WERI-Rb-1 (cell line): ENCODE data around the gene PRRG3.

Experiments
- DNase-seq: peaks from one replicate; pipeline ENCODE4 v3.0.0-alpha.2; 2020
- H3K27ac ChIP-seq: fragments of 250-450 bp; sonication (Bioruptor Pico); 2 replicates; pipeline ENCODE4 v1.5.1; 2020; ENCODE audit warnings: mild to moderate bottlenecking, moderate library complexity
- H3K27me3 ChIP-seq: fragments of 250-450 bp; sonication (Bioruptor Pico); 2 replicates; pipeline ENCODE4 v1.5.1; 2021; ENCODE audit warnings: mild to moderate bottlenecking, low read depth, moderate library complexity; ENCODE audit not compliant: insufficient read depth, severe bottlenecking
- H3K36me3 ChIP-seq: fragments of 250-450 bp; sonication (Bioruptor Pico); 2 replicates; pipeline ENCODE4 v1.5.1; 2020; ENCODE audit warnings: mild to moderate bottlenecking, moderate library complexity
- H3K4me3 ChIP-seq: 2 replicates; pipeline ENCODE4 v1.5.1; 2011; ENCODE audit warnings: low read depth, mild to moderate bottlenecking, control low read depth, low read length
- H3K9me3 ChIP-seq: fragments of 250-450 bp; sonication (Bioruptor Pico); 2 replicates; pipeline ENCODE4 v1.5.1; 2021; ENCODE audit warnings: mild to moderate bottlenecking, moderate library complexity; ENCODE audit not compliant: severe bottlenecking
- TF ChIP-seq, protein P1 (sequence below): IDR thresholded peaks from 2 replicates; pipeline ENCODE4 v1.5.1; 2011; ENCODE audit warnings: low read depth, mild to moderate bottlenecking, control low read depth, inconsistent platforms, low read length

The PRRG3 gene

DNA sequence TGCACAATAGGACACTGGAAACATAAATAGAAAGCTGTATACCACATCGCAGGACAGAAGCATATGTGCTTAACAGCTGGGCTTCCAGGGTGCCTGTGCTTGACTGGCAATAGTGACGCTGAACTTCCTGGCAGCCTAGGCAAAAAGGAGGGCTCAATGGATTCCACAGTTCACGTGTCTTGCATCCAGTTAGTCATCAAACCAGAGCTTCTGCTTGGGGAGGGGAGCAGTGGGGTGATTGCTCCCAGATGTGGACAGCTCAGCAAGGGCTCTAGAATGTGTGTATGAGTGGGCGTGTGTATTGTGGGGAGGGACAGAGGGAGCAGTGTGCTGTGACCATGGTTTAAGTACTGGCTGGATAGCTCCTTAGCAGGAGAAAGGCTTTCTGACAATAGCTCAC, 2.3 kb downstream of the PRRG3 start:
- Histone ChIP-seq H3K36me3 (no peaks in the 10 kb centered on the region), H3K27me3 (peaks cover 43% of the 10 kb centered on the region), H3K27ac (no peak overlapping the region), H3K9me3 (peaks cover 3% of the 10 kb centered on the region), H3K4me3 (no peak overlapping the region)
- no peak for DNase-seq
- TF ChIP-seq, protein P1, sequence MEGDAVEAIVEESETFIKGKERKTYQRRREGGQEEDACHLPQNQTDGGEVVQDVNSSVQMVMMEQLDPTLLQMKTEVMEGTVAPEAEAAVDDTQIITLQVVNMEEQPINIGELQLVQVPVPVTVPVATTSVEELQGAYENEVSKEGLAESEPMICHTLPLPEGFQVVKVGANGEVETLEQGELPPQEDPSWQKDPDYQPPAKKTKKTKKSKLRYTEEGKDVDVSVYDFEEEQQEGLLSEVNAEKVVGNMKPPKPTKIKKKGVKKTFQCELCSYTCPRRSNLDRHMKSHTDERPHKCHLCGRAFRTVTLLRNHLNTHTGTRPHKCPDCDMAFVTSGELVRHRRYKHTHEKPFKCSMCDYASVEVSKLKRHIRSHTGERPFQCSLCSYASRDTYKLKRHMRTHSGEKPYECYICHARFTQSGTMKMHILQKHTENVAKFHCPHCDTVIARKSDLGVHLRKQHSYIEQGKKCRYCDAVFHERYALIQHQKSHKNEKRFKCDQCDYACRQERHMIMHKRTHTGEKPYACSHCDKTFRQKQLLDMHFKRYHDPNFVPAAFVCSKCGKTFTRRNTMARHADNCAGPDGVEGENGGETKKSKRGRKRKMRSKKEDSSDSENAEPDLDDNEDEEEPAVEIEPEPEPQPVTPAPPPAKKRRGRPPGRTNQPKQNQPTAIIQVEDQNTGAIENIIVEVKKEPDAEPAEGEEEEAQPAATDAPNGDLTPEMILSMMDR = no peak

DNA sequence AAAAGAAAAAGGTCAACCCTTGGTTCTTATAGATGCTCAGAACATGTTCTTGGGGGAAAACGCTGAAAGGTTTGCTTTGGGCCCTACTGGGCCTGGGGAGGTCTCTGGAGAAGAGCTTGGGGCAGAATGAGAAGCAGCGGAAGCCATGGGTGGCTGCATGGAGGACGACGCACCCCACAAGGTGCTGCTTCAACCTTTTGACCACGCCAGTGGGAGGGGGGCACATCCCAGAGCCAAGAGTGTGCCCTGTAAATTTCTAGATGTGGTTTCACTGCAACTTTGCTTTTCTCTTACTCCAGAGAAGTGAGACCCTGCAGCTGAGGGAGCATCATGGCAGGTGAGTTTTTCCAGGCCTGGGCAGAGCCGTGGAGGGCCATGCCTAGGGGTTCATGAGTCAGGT, 3.2 kb downstream of the PRRG3 start:
- H3K36me3 ChIP-seq = no peaks in the 10 kb centered on the region
- H3K9me3 ChIP-seq = peaks cover 3% of the 10 kb centered on the region
- TF ChIP-seq, protein P1 = no peak
- DNase-seq = no peak
- peaks cover 37% of the 10 kb centered on the region for H3K27me3 ChIP-seq
- no peak overlapping the region for H3K4me3 ChIP-seq
- H3K27ac ChIP-seq = no peak overlapping the region

DNA sequence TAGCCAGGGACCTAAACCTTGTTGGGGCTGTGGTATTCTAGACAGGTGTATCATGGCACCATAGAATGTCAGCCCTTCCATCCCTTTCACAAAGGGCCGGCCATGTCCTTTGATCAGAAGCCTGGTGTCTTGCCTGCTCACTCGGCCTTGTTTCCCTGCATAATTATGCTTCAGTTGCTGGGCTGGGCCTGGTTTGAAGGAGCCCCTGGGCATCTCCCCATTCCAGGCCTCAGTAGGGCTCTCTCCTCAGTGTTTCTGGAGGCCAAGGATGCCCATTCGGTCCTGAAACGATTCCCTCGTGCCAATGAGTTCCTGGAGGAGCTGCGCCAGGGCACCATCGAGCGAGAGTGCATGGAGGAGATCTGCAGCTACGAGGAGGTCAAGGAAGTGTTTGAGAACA, 4.5 kb downstream of the PRRG3 start:
- no peak overlapping the region for H3K27ac ChIP-seq
- H3K4me3 ChIP-seq = no peak overlapping the region
- H3K9me3 ChIP-seq = no peaks in the 10 kb centered on the region
- no peak for DNase-seq
- H3K36me3 ChIP-seq = no peaks in the 10 kb centered on the region
- peaks cover 30% of the 10 kb centered on the region for H3K27me3 ChIP-seq
- TF ChIP-seq, protein P1 = no peak

DNA sequence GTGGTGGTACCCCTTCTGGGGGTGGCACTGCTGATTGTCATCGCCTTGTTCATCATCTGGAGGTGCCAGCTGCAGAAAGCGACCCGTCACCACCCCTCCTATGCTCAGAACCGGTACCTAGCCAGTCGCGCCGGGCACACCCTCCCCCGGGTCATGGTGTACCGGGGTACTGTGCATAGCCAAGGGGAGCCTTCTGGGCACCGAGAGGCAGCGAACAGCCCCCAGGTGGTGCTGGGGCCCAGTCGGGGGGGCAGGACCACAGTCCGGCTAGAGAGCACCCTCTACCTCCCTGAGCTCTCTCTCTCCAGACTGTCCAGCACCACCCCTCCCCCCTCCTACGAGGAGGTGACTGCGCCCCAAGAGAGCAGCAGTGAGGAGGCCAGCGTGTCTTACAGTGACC, 5.3 kb downstream of the PRRG3 start:
- no peaks in the 10 kb centered on the region for H3K9me3 ChIP-seq
- TF ChIP-seq, protein P1 = no peak
- H3K27ac ChIP-seq = no peak overlapping the region
- H3K4me3 ChIP-seq = no peak overlapping the region
- DNase-seq = no peak
- peaks cover 28% of the 10 kb centered on the region for H3K27me3 ChIP-seq
- no peaks in the 10 kb centered on the region for H3K36me3 ChIP-seq

DNA sequence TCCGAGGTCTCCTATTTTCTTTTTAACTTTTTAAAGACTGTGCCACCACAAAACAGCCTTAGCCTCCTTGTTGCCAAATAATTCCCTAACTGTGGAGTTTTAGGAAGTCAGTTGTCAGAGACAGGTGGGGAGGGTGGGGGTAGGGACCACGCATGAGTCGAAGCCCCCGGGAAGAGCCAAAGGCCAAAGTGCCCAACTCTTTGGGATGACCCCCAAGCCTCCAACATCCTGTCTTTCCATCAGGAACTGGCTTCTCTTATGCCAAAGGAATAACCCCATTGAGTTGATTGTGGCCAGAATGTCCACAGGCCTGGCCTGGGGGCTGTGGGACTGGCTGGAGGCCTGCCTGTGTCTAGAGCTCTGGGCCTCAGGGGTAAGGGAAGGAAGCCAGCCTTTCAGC, 5.8 kb downstream of the PRRG3 start:
- TF ChIP-seq, protein P1 = no peak
- Histone ChIP-seq H3K9me3 (no peaks in the 10 kb centered on the region), H3K36me3 (no peaks in the 10 kb centered on the region), H3K27ac (no peak overlapping the region), H3K4me3 (no peak overlapping the region), H3K27me3 (peaks cover 25% of the 10 kb centered on the region)
- no peak for DNase-seq

DNA sequence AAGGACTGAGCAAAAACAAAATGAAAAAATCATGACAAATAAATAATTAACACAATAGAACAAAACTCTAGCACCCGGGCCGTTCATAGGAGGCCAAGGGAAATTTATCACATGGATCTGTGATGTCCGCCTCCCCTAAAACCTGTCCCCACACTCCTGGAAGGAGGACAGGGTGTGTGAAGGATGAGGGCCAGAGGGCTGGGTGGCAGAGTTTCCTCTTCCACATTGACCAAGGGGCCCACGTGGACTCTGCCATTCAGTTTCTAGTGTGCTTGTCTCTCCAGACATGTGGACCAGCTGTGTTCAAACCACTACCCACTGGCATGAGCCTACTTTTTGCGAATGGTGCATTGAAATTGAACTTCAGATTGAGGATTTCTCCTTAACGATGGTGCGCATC, 6.3 kb downstream of the PRRG3 start:
- TF ChIP-seq, protein P1 = no peak
- no peaks in the 10 kb centered on the region for H3K36me3 ChIP-seq
- no peak overlapping the region for H3K27ac ChIP-seq
- H3K27me3 ChIP-seq = peaks cover 21% of the 10 kb centered on the region
- H3K9me3 ChIP-seq = no peaks in the 10 kb centered on the region
- no peak overlapping the region for H3K4me3 ChIP-seq
- no peak for DNase-seq
